Stimulated activated CD4-positive, alpha-beta T cell treated with anti-CD3 and anti-CD28 coated beads, Interleukin-4, amount 100 ng/mL, for 4 hours (primary cell): ENCODE results near the gene TMEM178B.
"Not testable (repeated sequence)": the region's sequence is repeated elsewhere in the genome, so short reads cannot be mapped to it uniquely, and the experiment has no call there.

Source experiments
- DNase-seq, 2 experiments: peaks; one replicate each; pipeline ENCODE4 v3.0.0-alpha.2; 2020

TMEM178B gene

GRCh38 chr7:141144921-141145629 lies 71.2 kb downstream of the TMEM178B start:
- DNase-seq: no peak

- no peak for DNase-seq
Measured at GRCh38 chr7:141145630-141145982, 71.7 kb downstream of the TMEM178B start.

- DNase-seq: no peak
Measured at GRCh38 chr7:141147482-141147881, 73.6 kb downstream of the TMEM178B start.

GRCh38 chr7:141150465-141150864 lies 76.6 kb downstream of the TMEM178B start:
- no peak for DNase-seq

- no peak for DNase-seq
Measured at GRCh38 chr7:141151746-141152145, 77.9 kb downstream of the TMEM178B start.

- no peak for DNase-seq
Measured at GRCh38 chr7:141153231-141153630, 79.4 kb downstream of the TMEM178B start.

- no peak for DNase-seq
Measured at GRCh38 chr7:141154131-141154732, 80.4 kb downstream of the TMEM178B start.

GRCh38 chr7:141156407-141156806 lies 82.5 kb downstream of the TMEM178B start:
- no peak for DNase-seq

- no peak for DNase-seq
Measured at GRCh38 chr7:141157138-141157765, 83.4 kb downstream of the TMEM178B start.

GRCh38 chr7:141158561-141158960 lies 84.7 kb downstream of the TMEM178B start:
- DNase-seq: no peak

- no peak for DNase-seq
Measured at GRCh38 chr7:141160246-141160860, 86.5 kb downstream of the TMEM178B start.

- DNase-seq: no peak
Measured at GRCh38 chr7:141161550-141162535, 88.0 kb downstream of the TMEM178B start.

- no peak for DNase-seq
Measured at GRCh38 chr7:141165521-141165920, 91.7 kb downstream of the TMEM178B start.

- no peak for DNase-seq
Measured at GRCh38 chr7:141166926-141167325, 93.1 kb downstream of the TMEM178B start.

- DNase-seq: no peak
Measured at GRCh38 chr7:141167381-141167964, 93.6 kb downstream of the TMEM178B start.

GRCh38 chr7:141169157-141169556 lies 95.3 kb downstream of the TMEM178B start:
- DNase-seq: not testable (repeated sequence)

GRCh38 chr7:141175728-141176127 lies 101.9 kb downstream of the TMEM178B start:
- DNase-seq: not testable (repeated sequence)

GRCh38 chr7:141177120-141177519 lies 103.3 kb downstream of the TMEM178B start:
- not testable (repeated sequence) for DNase-seq

GRCh38 chr7:141178486-141179135 lies 104.7 kb downstream of the TMEM178B start:
- no peak for DNase-seq

GRCh38 chr7:141181812-141182211 lies 107.9 kb downstream of the TMEM178B start:
- DNase-seq: no peak

GRCh38 chr7:141184532-141185190 lies 110.8 kb downstream of the TMEM178B start:
- DNase-seq: no peak
